AG04449 (cell line): Measurements from ENCODE around the gene ARHGAP30.
"Not testable (repeated sequence)": the region's sequence is repeated elsewhere in the genome, so short reads cannot be mapped to it uniquely, and the experiment has no call there.

Experiments
- CTCF ChIA-PET: fragments of 350-600 bp; formaldehyde crosslinking; extraction: SDS; loops from one replicate; lab custom pipeline; 2021; ENCODE audit warnings: antibody characterized with exemption; lab: Yijun Ruan, JAX
- POLR2A ChIA-PET: fragments of 400-600, 350-600 bp; formaldehyde crosslinking; extraction: SDS; loops from one replicate; lab custom pipeline; 2020; ENCODE audit warnings: antibody characterized with exemption, inconsistent platforms; lab: Yijun Ruan, JAX
- DNase-seq: peaks from one replicate; pipeline ENCODE4 v3.0.0-alpha.2; 2010; ENCODE audit warnings: low read depth, low spot score
- H3K4me3 ChIP-seq: 2 replicates; pipeline ENCODE4 v1.5.1; 2011; ENCODE audit warnings: low read depth, mild to moderate bottlenecking, control low read depth, low read length
- CTCF ChIP-seq: IDR thresholded peaks from one replicate; pipeline ENCODE4 v1.5.1; 2011; ENCODE audit warnings: mild to moderate bottlenecking, moderate library complexity, low read length, control low read depth, inconsistent platforms; ENCODE audit not compliant: insufficient read depth; ENCODE audit errors: missing control alignments

ARHGAP30 gene

DNA sequence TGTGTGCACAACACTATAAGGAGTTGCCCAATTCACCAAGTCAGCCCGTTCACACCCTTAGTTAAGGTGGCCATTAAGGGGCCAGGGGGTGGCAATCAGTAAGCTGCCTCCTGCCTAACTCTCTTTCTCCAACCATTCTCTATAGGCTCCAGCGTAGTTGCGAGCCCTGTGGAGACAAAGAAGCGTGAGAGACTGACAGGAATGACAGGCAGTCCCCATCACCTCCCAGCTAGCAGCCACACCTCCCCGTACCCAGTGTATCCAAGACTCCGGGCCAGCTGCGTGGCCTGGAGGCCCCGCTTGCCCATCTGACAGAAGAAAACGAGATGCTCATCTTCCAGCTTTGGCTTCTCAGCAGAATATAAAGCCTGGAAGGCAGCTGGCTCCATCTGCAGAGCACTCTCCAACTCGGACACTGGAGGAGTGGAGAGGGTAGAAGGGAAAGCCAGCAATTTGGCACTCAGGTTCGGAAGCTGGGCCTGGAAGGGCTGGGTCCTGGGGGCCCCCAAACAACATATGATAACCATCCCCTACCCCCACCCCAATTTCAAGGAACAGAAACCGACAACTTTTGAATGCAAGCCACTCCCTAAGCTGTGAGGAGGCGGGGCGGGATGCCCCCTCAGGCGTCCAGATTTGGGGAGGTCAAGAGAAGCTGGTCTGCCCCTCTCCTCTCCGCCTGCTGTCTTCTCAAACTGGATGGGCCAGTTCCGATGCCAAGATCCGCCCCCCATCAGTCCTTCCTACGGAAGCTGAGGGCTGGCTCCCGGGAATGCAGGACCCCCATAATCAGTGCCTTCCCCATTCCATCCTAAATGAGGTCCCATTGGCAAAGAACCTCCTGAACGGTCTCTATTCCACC lies 31.8 kb downstream of the ARHGAP30 start:
- CTCF ChIA-PET = interaction anchor here (9.8 kb wide), 1 partner anchor 60 kb away, joined by 107 read pairs; the partner anchor contains the start of gene KLHDC9
- H3K4me3 ChIP-seq = no peak overlapping the region
- TF ChIP-seq CTCF = no peak
- POLR2A ChIA-PET = no interaction called here
- no peak for DNase-seq

DNA sequence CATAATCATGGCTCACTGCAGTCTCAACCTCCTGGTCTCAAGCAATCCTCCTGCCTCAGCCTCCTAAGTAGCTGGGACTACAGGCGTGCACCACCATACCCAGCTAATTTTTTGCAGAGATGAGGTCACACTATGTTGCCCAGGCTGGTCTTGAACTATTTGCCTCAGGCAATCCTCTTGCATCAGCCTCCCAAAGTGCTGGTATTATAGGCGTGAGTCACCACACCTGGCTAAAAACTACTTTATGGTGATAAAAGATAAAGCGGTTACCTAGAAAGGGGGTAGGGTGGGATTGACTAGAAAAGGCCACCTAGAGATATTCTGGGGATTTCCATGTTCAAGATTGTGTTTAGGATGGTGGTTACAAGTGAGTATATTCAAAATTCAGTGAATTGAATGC lies 35.9 kb downstream of the ARHGAP30 start:
- H3K4me3 ChIP-seq = no peak overlapping the region
- no peak for TF ChIP-seq CTCF
- ChIA-PET CTCF (interaction anchor here (2.3 kb wide), 1 partner anchor 8 kb away, joined by 10 read pairs; no protein-coding TSS in a partner anchor), POLR2A (no interaction called here)
- no peak for DNase-seq

DNA sequence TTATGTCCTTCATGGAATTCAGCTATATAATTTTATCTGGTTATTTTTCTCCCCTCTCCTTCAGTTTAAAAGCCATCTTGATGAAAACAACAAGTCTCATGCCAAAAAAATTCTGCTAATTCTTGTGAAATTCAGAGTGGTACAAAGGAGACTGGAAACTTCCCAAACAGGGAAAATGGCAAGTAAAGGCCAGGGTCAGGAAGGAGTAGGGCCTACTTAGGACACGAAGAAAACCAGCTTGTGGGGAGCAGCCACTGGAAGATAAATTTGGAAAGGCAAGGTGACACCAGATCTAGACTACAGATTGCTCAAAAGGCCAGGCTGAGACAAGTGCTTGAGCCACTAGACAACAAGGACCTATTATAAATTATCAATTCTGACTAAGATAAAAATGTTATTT lies 37.3 kb downstream of the ARHGAP30 start:
- H3K4me3 ChIP-seq = no peak overlapping the region
- no peak for TF ChIP-seq CTCF
- ChIA-PET POLR2A (no interaction called here), CTCF (interaction anchor here (0.7 to 2.3 kb wide), 7 partner anchors 8 to 39 kb away, joined by 3 to 10 read pairs (median 4); partner anchors contain the start of genes F11R and USF1)
- no peak for DNase-seq

- POLR2A ChIA-PET = no interaction called here
- TF ChIP-seq CTCF = no peak
- DNase-seq = no peak
- CTCF ChIA-PET = interaction anchor here (0.7 to 2.3 kb wide), 7 partner anchors 9 to 40 kb away, joined by 3 to 10 read pairs (median 4); partner anchors contain the start of genes F11R and USF1
- H3K4me3 ChIP-seq = no peak overlapping the region
These were observed 37.8 kb downstream of the ARHGAP30 start for GRCh38 chr1:161031874-161032273.

- DNase-seq, H3K4me3 ChIP-seq, POLR2A ChIA-PET: not testable (repeated sequence)
- CTCF ChIA-PET = interaction anchor here (2.2 kb wide), 1 partner anchor 12 kb away, joined by 5 read pairs; no protein-coding TSS in a partner anchor
These were observed 40.2 kb downstream of the ARHGAP30 start for GRCh38 chr1:161029466-161029865.

DNA sequence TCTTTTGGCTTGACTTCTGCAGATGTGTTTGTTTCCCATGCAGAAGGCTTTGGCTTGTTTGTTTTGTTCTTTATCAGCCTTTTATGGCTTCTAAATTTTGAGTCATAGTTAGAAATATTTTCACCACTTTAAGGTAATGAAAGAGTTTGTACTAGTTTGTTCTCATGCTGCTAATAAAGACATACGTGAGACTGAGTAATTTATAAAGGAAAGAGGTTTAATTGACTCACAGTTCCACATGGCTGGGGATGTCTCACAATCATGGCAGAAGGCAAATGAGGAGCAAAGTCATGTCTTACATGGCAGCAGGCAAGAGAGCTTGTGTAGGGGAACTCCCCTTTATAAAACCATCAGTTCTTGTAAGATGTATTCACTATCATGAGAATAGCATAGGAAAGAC lies 42.7 kb downstream of the ARHGAP30 start:
- POLR2A ChIA-PET, H3K4me3 ChIP-seq, DNase-seq: not testable (repeated sequence)
- CTCF ChIA-PET = interaction anchor here (1.0 to 1.3 kb wide), 2 partner anchors 12 to 15 kb away, joined by 3 to 4 read pairs; no protein-coding TSS in a partner anchor

DNA sequence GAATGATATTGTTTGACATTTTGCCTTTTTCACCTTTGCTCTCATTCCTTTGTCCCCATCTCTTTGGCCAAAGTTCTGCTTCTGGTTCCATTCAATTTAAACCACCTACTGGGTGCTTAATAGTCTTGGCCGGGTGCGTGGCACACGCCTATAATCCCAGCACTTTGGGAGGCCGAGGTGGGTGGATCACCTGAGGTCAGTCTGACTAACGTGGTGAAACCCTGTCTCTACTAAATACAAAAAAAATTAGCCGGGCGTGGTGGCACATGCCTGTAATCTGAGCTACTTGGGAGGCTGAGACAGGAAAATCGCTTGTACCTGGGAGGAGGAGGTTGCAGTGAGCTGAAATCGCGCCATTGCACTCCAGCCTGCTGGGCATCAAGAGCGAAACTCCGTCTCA lies 47.3 kb downstream of the ARHGAP30 start:
- CTCF ChIA-PET = interaction anchor here (1.5 kb wide), 1 partner anchor 19 kb away, joined by 4 read pairs; no protein-coding TSS in a partner anchor

More for the DNA sequence above, 47.3 kb downstream of the ARHGAP30 start:
- POLR2A ChIA-PET, DNase-seq, H3K4me3 ChIP-seq: not testable (repeated sequence)
